Measurements from ENCODE around the gene ANKRD16. TPM values are rescaled to one million over a fixed set of nuclear protein-coding genes. Genes with fewer than 3 reads are reported as not detected.
"Not testable (repeated sequence)": the region's sequence is repeated elsewhere in the genome, so short reads cannot be mapped to it uniquely, and the experiment has no call there.

The ANKRD16 gene
- total and polyA plus RNA-seq, 5 donors from 2014 or later: 3.1 to 6.3 (median 3.7) TPM

- peaks cover 19% of the 10 kb centered on the region for H3K36me3 ChIP-seq (ENCODE audit: control insufficient read depth, insufficient read depth, low read length)
- H3K4me1 ChIP-seq (ENCODE audit: control insufficient read depth, insufficient read depth, low read length, poor library complexity, severe bottlenecking): no peaks in the 10 kb centered on the region
- H3K27me3 Mint-ChIP-seq: no peaks in the 10 kb centered on the region
- H3K36me3 Mint-ChIP-seq: peaks cover 28% of the 10 kb centered on the region
- no peak overlapping the region for H3K4me3 Mint-ChIP-seq
- peaks cover 0 to 3% (median 0%) of the 10 kb centered on the region in 7 donors for H3K9me3 Mint-ChIP-seq
- no peak overlapping the region for H3K27ac ChIP-seq (ENCODE audit: insufficient read depth, low read length, poor library complexity, severe bottlenecking)
- no peak for DNase-seq
- peak overlapping the region in 1 of 3 donors; percentile 49 for H3K27ac Mint-ChIP-seq
- no peaks in the 10 kb centered on the region for H3K9me3 ChIP-seq (ENCODE audit: control insufficient read depth in 2 of 2, low read length in 2 of 2)
- no peak for ATAC-seq (ENCODE audit: low read depth in 2 of 2)
- no peak overlapping the region for H3K4me3 ChIP-seq (ENCODE audit: low read depth, low read length)
- H3K27me3 ChIP-seq (ENCODE audit: control insufficient read depth, insufficient read depth, low read length): no peaks in the 10 kb centered on the region
- H3K4me1 Mint-ChIP-seq: peaks cover 5 to 7% (median 6%) of the 10 kb centered on the region in 4 donors
These were observed 13.4 kb downstream of the ANKRD16 start for GRCh38 chr10:5876181-5876768.

GRCh38 chr10:5873515-5873995 is 16.1 kb downstream of the ANKRD16 start:
- H3K9me3 ChIP-seq (ENCODE audit: control insufficient read depth in 2 of 2, low read length in 2 of 2): no peaks in the 10 kb centered on the region
- no peak overlapping the region for H3K4me3 ChIP-seq (ENCODE audit: low read depth, low read length)
- Mint-ChIP-seq H3K4me1 (peaks cover 5 to 10% (median 6%) of the 10 kb centered on the region in 4 donors), H3K27ac (peak overlapping the region in 1 of 3 donors; percentile 43), H3K9me3 (peaks cover 0 to 3% (median 0%) of the 10 kb centered on the region in 7 donors), H3K27me3 (no peaks in the 10 kb centered on the region), H3K36me3 (peaks cover 28% of the 10 kb centered on the region), H3K4me3 (peak overlapping the region in 1 of 4 donors; percentile 48)
- peak; percentile 83 to 84 for ATAC-seq (ENCODE audit: low read depth in 2 of 2)
- peaks cover 15% of the 10 kb centered on the region for H3K36me3 ChIP-seq (ENCODE audit: control insufficient read depth, insufficient read depth, low read length)
- H3K27ac ChIP-seq (ENCODE audit: insufficient read depth, low read length, poor library complexity, severe bottlenecking): no peak overlapping the region
- DNase-seq: peak; percentile 38 to 81 (median 67)
- no peaks in the 10 kb centered on the region for H3K27me3 ChIP-seq (ENCODE audit: control insufficient read depth, insufficient read depth, low read length)
- H3K4me1 ChIP-seq (ENCODE audit: control insufficient read depth, insufficient read depth, low read length, poor library complexity, severe bottlenecking): no peaks in the 10 kb centered on the region

GRCh38 chr10:5871596-5871995 is 18.1 kb downstream of the ANKRD16 start:
- H3K4me1 ChIP-seq (ENCODE audit: control insufficient read depth, insufficient read depth, low read length, poor library complexity, severe bottlenecking): no peaks in the 10 kb centered on the region
- no peak overlapping the region for H3K4me3 Mint-ChIP-seq
- H3K36me3 ChIP-seq (ENCODE audit: control insufficient read depth, insufficient read depth, low read length): peaks cover 5% of the 10 kb centered on the region
- H3K4me1 Mint-ChIP-seq: peaks cover 5 to 10% (median 6%) of the 10 kb centered on the region in 4 donors
- no peaks in the 10 kb centered on the region for H3K27me3 Mint-ChIP-seq
- peaks cover 20% of the 10 kb centered on the region for H3K36me3 Mint-ChIP-seq
- H3K27ac Mint-ChIP-seq: peak overlapping the region in 1 of 3 donors; percentile 90
- H3K9me3 Mint-ChIP-seq: peaks cover 0 to 3% (median 0%) of the 10 kb centered on the region in 7 donors
- no peak overlapping the region for H3K4me3 ChIP-seq (ENCODE audit: low read depth, low read length)
- no peaks in the 10 kb centered on the region for H3K27me3 ChIP-seq (ENCODE audit: control insufficient read depth, insufficient read depth, low read length)
- no peak overlapping the region for H3K27ac ChIP-seq (ENCODE audit: insufficient read depth, low read length, poor library complexity, severe bottlenecking)
- DNase-seq (no peak), ATAC-seq (ENCODE audit: low read depth in 2 of 2) (no peak)
- H3K9me3 ChIP-seq (ENCODE audit: control insufficient read depth in 2 of 2, low read length in 2 of 2): no peaks in the 10 kb centered on the region

GRCh38 chr10:5869156-5869555 is 20.5 kb downstream of the ANKRD16 start:
- no peaks in the 10 kb centered on the region for H3K27me3 Mint-ChIP-seq

GRCh38 chr10:5868383-5868782 is 21.3 kb downstream of the ANKRD16 start:
- H3K4me1 Mint-ChIP-seq; H3K27ac ChIP-seq (ENCODE audit: insufficient read depth, low read length, poor library complexity, severe bottlenecking); H3K36me3 ChIP-seq (ENCODE audit: control insufficient read depth, insufficient read depth, low read length); H3K27me3 Mint-ChIP-seq; H3K27ac Mint-ChIP-seq; H3K4me3 ChIP-seq (ENCODE audit: low read depth, low read length); H3K4me1 ChIP-seq (ENCODE audit: control insufficient read depth, insufficient read depth, low read length, poor library complexity, severe bottlenecking); DNase-seq; H3K9me3 Mint-ChIP-seq; H3K9me3 ChIP-seq (ENCODE audit: control insufficient read depth in 2 of 2, low read length in 2 of 2); ATAC-seq (ENCODE audit: low read depth in 2 of 2); H3K4me3 Mint-ChIP-seq; H3K27me3 ChIP-seq (ENCODE audit: control insufficient read depth, insufficient read depth, low read length): not testable (repeated sequence)
- peaks cover 15% of the 10 kb centered on the region for H3K36me3 Mint-ChIP-seq

More at GRCh38 chr10:5869156-5869555, 20.5 kb downstream of the ANKRD16 start:
- Mint-ChIP-seq H3K4me1 (peaks cover 5 to 7% (median 6%) of the 10 kb centered on the region in 4 donors), H3K27ac (no peak overlapping the region), H3K9me3 (peaks cover 0 to 3% (median 0%) of the 10 kb centered on the region in 7 donors), H3K36me3 (peaks cover 12% of the 10 kb centered on the region), H3K4me3 (no peak overlapping the region)
- DNase-seq (no peak), ATAC-seq (ENCODE audit: low read depth in 2 of 2) (no peak)
- no peaks in the 10 kb centered on the region for H3K4me1 ChIP-seq (ENCODE audit: control insufficient read depth, insufficient read depth, low read length, poor library complexity, severe bottlenecking)
- no peaks in the 10 kb centered on the region for H3K9me3 ChIP-seq (ENCODE audit: control insufficient read depth in 2 of 2, low read length in 2 of 2)
- no peaks in the 10 kb centered on the region for H3K36me3 ChIP-seq (ENCODE audit: control insufficient read depth, insufficient read depth, low read length)
- no peaks in the 10 kb centered on the region for H3K27me3 ChIP-seq (ENCODE audit: control insufficient read depth, insufficient read depth, low read length)
- H3K4me3 ChIP-seq (ENCODE audit: low read depth, low read length): no peak overlapping the region
- no peak overlapping the region for H3K27ac ChIP-seq (ENCODE audit: insufficient read depth, low read length, poor library complexity, severe bottlenecking)

GRCh38 chr10:5867091-5867615 is 22.5 kb downstream of the ANKRD16 start:
- H3K36me3 Mint-ChIP-seq: peaks cover 21% of the 10 kb centered on the region
- not testable (repeated sequence) for H3K4me1 Mint-ChIP-seq; DNase-seq; H3K4me3 Mint-ChIP-seq; H3K9me3 ChIP-seq (ENCODE audit: control insufficient read depth in 2 of 2, low read length in 2 of 2); H3K4me3 ChIP-seq (ENCODE audit: low read depth, low read length); H3K27me3 Mint-ChIP-seq; H3K36me3 ChIP-seq (ENCODE audit: control insufficient read depth, insufficient read depth, low read length); H3K27ac ChIP-seq (ENCODE audit: insufficient read depth, low read length, poor library complexity, severe bottlenecking); H3K9me3 Mint-ChIP-seq; H3K27me3 ChIP-seq (ENCODE audit: control insufficient read depth, insufficient read depth, low read length); H3K4me1 ChIP-seq (ENCODE audit: control insufficient read depth, insufficient read depth, low read length, poor library complexity, severe bottlenecking); ATAC-seq (ENCODE audit: low read depth in 2 of 2); H3K27ac Mint-ChIP-seq

GRCh38 chr10:5866451-5867081 is 23.1 kb downstream of the ANKRD16 start:
- DNase-seq; H3K4me1 ChIP-seq (ENCODE audit: control insufficient read depth, insufficient read depth, low read length, poor library complexity, severe bottlenecking); ATAC-seq (ENCODE audit: low read depth in 2 of 2); H3K27ac ChIP-seq (ENCODE audit: insufficient read depth, low read length, poor library complexity, severe bottlenecking); H3K27me3 ChIP-seq (ENCODE audit: control insufficient read depth, insufficient read depth, low read length); H3K4me3 Mint-ChIP-seq; H3K4me1 Mint-ChIP-seq; H3K36me3 ChIP-seq (ENCODE audit: control insufficient read depth, insufficient read depth, low read length); H3K9me3 ChIP-seq (ENCODE audit: control insufficient read depth in 2 of 2, low read length in 2 of 2); H3K4me3 ChIP-seq (ENCODE audit: low read depth, low read length); H3K9me3 Mint-ChIP-seq; H3K27me3 Mint-ChIP-seq: not testable (repeated sequence)
- Mint-ChIP-seq H3K36me3 (peaks cover 19% of the 10 kb centered on the region), H3K27ac (peak overlapping the region in 1 of 3 donors; percentile 6)
